Measurements from ENCODE around the gene CFAP77.

CFAP77 gene

GRCh38 chr9:132594412-132594811, 184.4 kb downstream of the CFAP77 start:
- no peak for DNase-seq (ENCODE audit: low read depth in 2 of 2)

GRCh38 chr9:132595319-132595718, 185.3 kb downstream of the CFAP77 start:
- DNase-seq (ENCODE audit: low read depth in 2 of 2), result no peak

- no peak for DNase-seq (ENCODE audit: low read depth in 2 of 2)
Measured at GRCh38 chr9:132596200-132596599, 186.2 kb downstream of the CFAP77 start.

GRCh38 chr9:132597073-132597775, 187.2 kb downstream of the CFAP77 start:
- no peak for DNase-seq (ENCODE audit: low read depth in 2 of 2)

GRCh38 chr9:132600326-132600984, 190.4 kb downstream of the CFAP77 start:
- no peak for DNase-seq (ENCODE audit: low read depth in 2 of 2)

- no peak for DNase-seq (ENCODE audit: low read depth in 2 of 2)
Measured at GRCh38 chr9:132602207-132602606, 192.2 kb downstream of the CFAP77 start.

GRCh38 chr9:132605387-132605786, 195.4 kb downstream of the CFAP77 start:
- DNase-seq (ENCODE audit: low read depth in 2 of 2), result no peak

- DNase-seq (ENCODE audit: low read depth in 2 of 2), result no peak
Measured at GRCh38 chr9:132606066-132606465, 196.1 kb downstream of the CFAP77 start.

DNA sequence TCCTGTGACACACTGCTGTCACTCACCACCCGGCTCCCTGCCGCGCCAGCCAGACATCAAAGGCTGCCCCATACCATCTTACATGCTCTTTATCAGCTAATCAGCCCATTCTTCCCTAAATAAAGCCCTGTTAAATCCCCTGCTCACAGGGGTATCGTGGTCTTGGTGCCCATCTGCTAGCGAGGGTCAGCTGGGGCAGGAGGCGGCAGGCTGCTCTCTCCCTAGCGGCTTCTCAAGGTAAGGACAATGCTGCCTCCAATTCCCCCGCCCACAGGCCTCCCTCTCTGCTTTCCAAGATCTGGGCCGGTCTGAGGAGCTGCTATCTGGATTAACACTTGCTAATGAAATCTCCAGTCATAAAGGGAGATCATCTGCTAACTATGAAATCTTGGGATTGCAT, 199.2 kb downstream of the CFAP77 start:
- DNase-seq (ENCODE audit: low read depth in 2 of 2), result no peak

GRCh38 chr9:132609829-132610228, 199.8 kb downstream of the CFAP77 start:
- peak in 1 of 2 donors; percentile 14 for DNase-seq (ENCODE audit: low read depth in 2 of 2)

- no peak for DNase-seq (ENCODE audit: low read depth in 2 of 2)
Measured at GRCh38 chr9:132610661-132611060, 200.7 kb downstream of the CFAP77 start.

- DNase-seq (ENCODE audit: low read depth in 2 of 2), result no peak
Measured at GRCh38 chr9:132614324-132614723, 204.3 kb downstream of the CFAP77 start.

DNA sequence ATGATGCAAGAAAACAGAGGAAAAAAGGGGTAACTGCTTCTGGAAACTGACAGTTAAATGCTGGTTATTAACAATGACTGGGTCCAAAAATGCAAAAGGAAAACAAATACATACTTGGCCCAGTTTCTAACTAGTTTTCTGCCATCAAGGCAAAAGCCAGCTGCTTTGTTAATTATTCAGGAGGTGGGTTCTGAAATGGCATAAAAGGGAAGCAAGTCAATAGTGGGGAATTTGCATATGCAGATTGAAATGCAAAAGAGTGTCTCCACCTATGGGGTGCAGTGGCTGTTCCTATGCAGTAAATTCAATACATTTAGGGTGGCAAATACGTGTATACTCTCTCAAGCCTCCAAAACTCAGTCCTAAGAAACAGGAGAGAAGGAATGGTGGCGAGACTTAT, 205.8 kb downstream of the CFAP77 start:
- no peak for DNase-seq (ENCODE audit: low read depth in 2 of 2)

- DNase-seq (ENCODE audit: low read depth in 2 of 2), result no peak
Measured at GRCh38 chr9:132616725-132617124, 206.7 kb downstream of the CFAP77 start.

GRCh38 chr9:132622159-132622558, 212.1 kb downstream of the CFAP77 start:
- DNase-seq (ENCODE audit: low read depth in 2 of 2), result no peak
